ENCODE data around the gene IFIT1B. TPM values are rescaled to one million over a fixed set of nuclear protein-coding genes. Genes with fewer than 3 reads are reported as not detected.
"Not testable (repeated sequence)": the region's sequence is repeated elsewhere in the genome, so short reads cannot be mapped to it uniquely, and the experiment has no call there.

The IFIT1B gene
- total RNA-seq, 1 donor: 0.10 TPM

DNA sequence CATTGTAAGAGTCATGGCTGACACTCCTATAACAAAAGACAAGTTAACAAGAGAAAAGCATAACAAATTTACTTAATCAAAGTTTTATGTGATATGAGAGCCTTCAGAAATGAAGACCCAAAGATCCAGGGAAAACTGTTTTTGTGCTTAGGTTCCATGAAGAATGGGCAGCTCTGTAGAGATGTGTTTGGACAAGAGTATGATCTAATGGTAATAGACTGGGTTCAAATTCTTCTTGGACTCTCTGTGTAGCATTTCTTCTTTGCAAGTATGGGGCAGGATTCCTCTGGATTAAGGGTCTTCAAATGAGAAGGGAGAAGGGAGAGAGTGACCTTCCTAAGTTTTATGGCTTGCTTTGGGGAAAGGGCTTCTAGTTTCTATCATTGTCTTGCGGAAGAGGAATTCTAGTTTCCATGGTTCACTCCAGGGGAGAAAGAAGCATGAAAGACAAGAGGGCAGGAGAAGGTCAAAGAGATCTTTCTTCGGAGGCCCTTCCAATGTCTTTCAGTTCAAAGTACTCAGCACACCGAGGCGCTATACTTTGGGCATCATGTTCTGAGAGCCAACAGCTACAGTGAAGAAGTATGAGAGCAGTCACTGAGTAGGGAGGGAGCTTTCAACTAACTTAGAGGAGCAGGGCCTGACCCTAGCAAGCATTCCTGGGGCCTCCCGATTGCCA, 34.6 kb upstream of the IFIT1B start:
- Histone ChIP-seq H3K4me3 (ENCODE audit: low read length) (no peak overlapping the region), H3K4me1 (ENCODE audit: insufficient read depth, low read length) (peaks cover 27% of the 10 kb centered on the region), H3K9me3 (ENCODE audit: low read depth, low read length) (no peaks in the 10 kb centered on the region), H3K27me3 (ENCODE audit: insufficient read depth, low read length) (no peaks in the 10 kb centered on the region)

DNA sequence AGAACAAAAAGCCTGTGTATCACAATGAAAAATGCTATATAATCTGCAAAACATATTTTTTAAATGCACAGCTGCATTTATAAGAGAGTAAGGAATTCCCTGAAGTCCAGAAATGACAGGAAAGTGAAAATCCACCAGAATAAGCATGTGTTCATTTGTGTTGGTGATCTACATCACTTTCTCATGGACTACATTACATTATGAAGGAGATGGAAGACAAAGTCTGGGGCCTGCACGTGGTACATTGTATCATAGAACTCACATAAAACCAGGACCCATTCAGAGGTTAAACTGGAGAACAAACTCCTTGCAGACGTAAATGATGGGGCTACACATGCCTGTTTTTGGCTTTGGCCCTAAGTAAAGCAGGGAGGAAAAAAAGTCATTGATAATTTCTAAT, 33.7 kb upstream of the IFIT1B start:
- no peaks in the 10 kb centered on the region for H3K27me3 ChIP-seq (ENCODE audit: insufficient read depth, low read length)
- no peaks in the 10 kb centered on the region for H3K9me3 ChIP-seq (ENCODE audit: low read depth, low read length)
- no peak overlapping the region for H3K4me3 ChIP-seq (ENCODE audit: low read length)
- H3K4me1 ChIP-seq (ENCODE audit: insufficient read depth, low read length): peaks cover 32% of the 10 kb centered on the region

DNA sequence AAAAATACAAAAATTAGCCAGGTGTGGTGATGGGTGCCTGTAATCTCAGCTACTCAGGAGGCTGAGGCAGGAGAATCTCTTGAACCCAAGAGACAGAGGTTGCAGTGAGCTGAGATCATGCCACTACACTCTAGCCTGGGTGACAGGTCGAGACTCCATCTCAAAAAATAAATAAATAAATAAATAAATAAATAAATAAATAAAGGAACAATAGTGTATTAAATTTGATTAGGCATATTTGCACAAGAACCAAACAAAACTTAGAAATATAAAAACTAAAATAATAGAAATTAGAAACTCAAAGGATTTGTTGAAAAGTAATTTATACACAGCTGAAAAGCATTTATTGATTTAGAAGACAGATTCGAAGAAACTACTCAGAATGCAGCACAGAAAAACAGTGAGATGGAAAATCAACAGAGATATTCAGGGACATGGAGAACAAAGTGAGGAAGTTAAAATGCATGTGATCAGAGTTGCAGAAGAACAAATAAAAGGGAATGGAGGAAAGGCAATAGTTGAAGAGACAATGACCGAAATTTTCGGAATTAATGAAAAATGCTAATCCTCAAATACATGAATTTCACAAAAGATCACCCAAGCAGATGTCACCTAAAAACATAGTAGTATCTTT, 32.4 kb upstream of the IFIT1B start:
- Histone ChIP-seq H3K9me3 (ENCODE audit: low read depth, low read length) (no peaks in the 10 kb centered on the region), H3K27me3 (ENCODE audit: insufficient read depth, low read length) (no peaks in the 10 kb centered on the region), H3K4me1 (ENCODE audit: insufficient read depth, low read length) (peaks cover 37% of the 10 kb centered on the region), H3K4me3 (ENCODE audit: low read length) (no peak overlapping the region)

DNA sequence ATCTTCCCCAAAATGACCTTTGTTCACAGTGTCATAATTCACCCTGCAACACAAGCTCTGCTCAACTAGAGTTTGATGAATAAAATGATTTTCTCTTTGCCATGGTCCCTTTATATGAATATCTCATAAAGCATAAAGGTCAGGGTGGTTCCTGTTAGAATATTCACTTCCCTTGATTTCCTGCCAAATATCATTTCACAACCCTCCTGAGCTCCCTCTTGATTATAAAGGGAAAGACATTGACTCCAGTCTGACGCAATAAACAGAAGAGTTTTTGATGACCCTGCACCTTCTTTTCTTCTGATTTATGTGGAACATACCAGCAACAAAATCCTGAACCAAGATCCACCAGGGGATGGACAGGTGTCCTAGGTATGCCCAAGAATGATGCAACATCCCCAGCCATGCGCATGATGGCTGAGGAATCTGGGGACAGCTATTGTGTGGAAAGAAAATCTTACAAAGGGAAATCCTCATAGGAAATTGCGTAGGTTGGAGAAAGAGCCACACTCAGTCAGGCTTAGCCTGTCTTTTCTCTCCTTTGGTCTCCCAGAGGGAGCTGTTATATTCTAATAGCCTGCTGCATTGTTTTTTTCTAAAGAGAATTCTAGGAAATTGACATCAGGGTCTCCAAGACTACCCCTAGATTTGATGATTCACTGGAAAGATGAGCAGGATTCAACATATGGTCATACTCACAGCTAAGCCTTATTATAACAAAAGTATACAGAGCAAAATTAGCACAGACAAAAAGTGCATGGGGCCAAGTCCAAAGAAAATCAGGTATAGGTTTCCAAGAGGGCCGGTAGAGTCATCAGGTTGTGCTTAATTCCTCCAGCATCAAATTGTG, 31.2 kb upstream of the IFIT1B start:
- Histone ChIP-seq H3K27me3 (ENCODE audit: insufficient read depth, low read length) (no peaks in the 10 kb centered on the region), H3K4me1 (ENCODE audit: insufficient read depth, low read length) (peaks cover 47% of the 10 kb centered on the region), H3K9me3 (ENCODE audit: low read depth, low read length) (no peaks in the 10 kb centered on the region), H3K4me3 (ENCODE audit: low read length) (no peak overlapping the region)

DNA sequence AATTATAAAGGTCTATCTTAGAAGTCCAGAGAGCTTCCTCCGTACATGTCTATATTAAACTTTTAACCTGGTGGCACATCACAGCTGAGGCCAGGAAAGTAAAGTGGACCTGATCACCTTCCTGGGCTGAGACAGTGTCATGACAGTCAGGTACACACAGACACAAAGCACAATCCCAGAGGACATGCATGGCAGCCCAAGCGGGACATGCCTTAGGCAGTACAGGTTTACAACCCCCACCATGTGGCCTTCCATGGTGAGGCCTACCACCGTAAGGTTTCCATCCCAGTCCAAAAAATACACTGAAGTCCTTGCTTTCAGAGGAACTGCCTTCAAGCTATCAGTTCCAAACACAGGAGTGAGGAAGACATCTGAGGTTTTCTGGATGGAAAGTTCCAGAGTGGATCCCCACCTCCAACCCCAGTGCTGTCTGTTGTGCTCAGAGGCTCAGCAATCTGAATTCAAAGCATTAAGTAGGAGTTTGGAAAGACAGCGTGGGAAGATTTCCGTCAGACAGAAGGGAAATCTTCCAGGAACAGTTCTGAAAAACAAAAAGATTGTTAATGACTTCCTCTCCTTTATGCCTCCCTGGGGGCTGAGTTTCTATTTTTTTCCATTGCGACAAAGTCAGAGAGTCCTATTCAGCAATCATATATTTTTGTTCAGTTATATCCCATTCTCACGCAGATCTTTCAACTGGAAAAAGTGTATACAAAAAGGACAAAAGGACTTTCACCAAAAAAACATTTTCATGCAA, 30.0 kb upstream of the IFIT1B start:
- Histone ChIP-seq H3K4me3 (ENCODE audit: low read length) (no peak overlapping the region), H3K27me3 (ENCODE audit: insufficient read depth, low read length) (no peaks in the 10 kb centered on the region), H3K4me1 (ENCODE audit: insufficient read depth, low read length) (peaks cover 47% of the 10 kb centered on the region), H3K9me3 (ENCODE audit: low read depth, low read length) (no peaks in the 10 kb centered on the region)

DNA sequence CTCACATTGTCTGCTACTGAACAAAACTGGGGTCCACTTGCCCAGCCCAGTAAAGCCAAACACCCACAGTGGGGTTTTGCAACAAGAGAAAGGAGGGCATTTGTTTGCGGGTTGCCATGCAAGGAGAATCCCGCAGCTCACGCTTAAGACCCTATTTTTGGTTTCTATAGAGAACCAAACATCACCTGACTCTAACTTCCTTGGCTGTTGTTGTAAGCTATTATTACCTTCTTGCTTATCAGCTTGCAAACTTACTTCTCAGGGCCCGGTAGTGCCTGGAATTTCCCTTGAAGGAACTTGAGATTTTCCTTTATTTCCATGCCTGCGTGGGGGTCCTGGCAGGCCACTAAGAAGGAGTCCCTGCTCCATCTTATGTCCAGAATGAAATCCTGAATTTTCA, 29.4 kb upstream of the IFIT1B start:
- H3K9me3 ChIP-seq (ENCODE audit: low read depth, low read length): no peaks in the 10 kb centered on the region
- peaks cover 47% of the 10 kb centered on the region for H3K4me1 ChIP-seq (ENCODE audit: insufficient read depth, low read length)
- no peaks in the 10 kb centered on the region for H3K27me3 ChIP-seq (ENCODE audit: insufficient read depth, low read length)
- no peak overlapping the region for H3K4me3 ChIP-seq (ENCODE audit: low read length)

DNA sequence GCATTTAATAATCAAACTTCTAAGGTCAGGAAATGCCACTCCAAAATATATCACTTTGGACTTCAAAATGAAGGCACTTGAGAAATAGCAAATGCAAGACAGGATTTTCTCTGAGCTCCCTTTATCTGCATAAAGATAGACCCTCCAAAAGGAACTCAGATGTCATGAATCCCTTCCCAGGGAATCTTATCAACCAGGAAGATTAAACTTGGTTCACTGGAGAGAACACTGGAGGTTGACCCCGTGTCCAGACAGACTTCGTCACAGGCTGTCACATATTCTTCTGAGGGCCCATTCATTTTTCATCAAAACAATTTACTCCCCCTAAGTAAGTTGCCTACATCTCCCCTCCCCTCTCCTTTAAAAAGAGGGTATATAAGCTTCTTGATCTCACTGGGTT, 28.9 kb upstream of the IFIT1B start:
- Histone ChIP-seq H3K27me3 (ENCODE audit: insufficient read depth, low read length) (no peaks in the 10 kb centered on the region), H3K9me3 (ENCODE audit: low read depth, low read length) (no peaks in the 10 kb centered on the region), H3K4me3 (ENCODE audit: low read length) (no peak overlapping the region), H3K4me1 (ENCODE audit: insufficient read depth, low read length) (peaks cover 47% of the 10 kb centered on the region)

DNA sequence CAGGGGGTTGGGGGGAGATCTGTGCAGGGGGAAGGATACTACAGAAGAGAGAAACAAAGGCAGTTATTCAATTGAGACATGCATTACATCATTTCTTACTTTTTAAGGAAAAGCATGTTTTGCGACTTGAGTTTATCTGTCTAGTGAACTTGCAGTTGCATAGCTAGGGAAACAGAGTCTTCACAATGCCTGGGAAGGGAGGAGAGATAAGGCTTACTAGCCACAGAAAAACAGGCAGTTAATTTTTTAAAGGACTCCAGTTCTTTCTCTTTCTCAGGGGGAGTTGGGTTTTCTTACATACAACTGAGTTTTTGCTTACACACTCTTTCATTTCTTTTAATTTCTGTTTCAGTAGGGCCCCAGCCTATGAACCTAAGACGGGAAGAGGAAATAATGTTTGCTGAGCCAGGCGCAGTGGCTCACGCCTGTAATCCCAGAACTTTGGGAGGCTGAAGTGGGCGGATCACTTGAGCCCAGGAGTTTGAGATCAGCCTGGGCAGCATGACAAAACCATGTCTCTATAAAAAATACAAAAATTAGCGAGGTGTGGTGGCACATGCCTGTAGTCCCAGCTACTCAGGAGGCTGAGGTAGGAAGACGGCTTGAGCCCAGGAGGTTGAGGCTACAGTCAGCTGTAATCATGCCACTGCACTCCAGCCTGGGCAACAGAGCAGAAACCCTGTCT, 27.1 kb upstream of the IFIT1B start:
- H3K9me3 ChIP-seq (ENCODE audit: low read depth, low read length); H3K27me3 ChIP-seq (ENCODE audit: insufficient read depth, low read length); H3K4me3 ChIP-seq (ENCODE audit: low read length): not testable (repeated sequence)
- H3K4me1 ChIP-seq (ENCODE audit: insufficient read depth, low read length): peaks cover 45% of the 10 kb centered on the region

DNA sequence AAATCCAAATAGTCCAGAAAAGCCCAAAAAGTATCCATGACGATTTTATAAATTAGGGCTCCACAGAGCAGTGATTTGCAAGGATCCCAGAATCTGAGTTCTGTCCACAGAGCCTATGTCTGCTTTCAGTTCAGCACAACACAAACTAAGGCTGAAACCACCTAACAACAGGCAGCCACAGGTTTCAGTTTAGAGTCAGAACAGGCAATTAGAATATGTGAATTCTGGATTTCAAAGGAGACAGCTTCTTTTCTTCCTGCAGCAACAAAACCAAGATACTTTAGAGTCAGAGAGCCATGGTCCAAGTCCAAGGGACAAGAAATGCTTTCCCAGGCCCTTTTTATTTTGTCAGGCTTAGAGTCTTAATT, 26.5 kb upstream of the IFIT1B start:
- peaks cover 39% of the 10 kb centered on the region for H3K4me1 ChIP-seq (ENCODE audit: insufficient read depth, low read length)
- H3K9me3 ChIP-seq (ENCODE audit: low read depth, low read length): no peaks in the 10 kb centered on the region
- H3K27me3 ChIP-seq (ENCODE audit: insufficient read depth, low read length): no peaks in the 10 kb centered on the region
- no peak overlapping the region for H3K4me3 ChIP-seq (ENCODE audit: low read length)

DNA sequence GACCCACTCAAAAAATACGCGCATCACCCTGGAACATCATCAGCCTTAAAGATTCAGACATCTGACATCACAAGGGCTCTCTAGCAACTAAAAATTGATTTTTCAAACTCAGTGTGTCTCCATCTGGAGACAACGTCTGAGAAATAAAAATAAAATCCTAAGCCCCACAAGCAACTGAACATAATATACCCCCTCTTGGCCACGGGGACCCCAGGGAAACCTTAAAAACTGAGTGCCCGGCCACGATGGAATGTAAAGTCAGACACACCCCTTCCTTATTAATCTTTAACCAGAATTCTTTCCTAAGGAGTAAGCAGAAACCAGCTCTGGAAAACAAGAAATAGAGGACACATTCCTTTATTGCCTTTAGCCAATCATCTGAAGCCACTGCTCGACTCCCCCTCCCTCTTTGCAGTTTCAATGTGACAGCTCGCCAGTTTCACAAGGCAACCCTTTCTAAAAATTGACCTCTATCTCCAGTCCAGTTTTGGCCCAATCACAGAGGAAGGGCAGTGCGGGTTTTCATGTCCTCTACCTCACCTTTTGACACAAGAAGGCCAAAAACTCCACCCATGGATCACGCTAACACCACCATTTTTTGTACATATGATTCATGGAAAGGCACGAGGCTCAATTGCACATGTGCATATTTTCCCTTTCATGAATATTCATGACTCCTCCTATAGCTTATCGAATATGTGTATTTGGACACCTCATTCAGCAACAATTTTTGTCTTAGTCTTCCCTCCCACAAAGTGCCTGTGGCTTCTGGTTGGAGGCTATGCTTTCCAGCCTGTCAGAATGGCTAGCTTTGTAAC, 25.9 kb upstream of the IFIT1B start:
- no peaks in the 10 kb centered on the region for H3K27me3 ChIP-seq (ENCODE audit: insufficient read depth, low read length)
- no peaks in the 10 kb centered on the region for H3K9me3 ChIP-seq (ENCODE audit: low read depth, low read length)
- H3K4me3 ChIP-seq (ENCODE audit: low read length): no peak overlapping the region
- H3K4me1 ChIP-seq (ENCODE audit: insufficient read depth, low read length): peaks cover 33% of the 10 kb centered on the region

DNA sequence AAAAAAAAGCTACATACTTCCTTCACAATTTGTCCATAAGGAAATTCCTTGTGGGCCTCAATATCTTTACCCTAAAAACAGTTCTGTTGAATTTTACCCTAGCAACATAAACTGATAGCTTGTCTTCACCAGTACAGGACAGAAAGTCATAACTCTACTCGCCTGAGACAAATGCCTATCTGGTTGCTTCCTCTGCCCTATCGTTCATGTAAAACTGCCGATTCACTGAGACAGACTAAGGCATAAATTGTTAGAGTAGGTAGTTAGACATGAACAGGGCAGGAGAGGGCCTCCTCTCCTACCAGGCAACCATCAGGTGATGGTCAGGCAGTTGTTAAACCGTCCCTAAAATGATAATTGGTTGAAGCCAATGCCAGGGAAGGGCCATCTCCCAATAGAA, 25.1 kb upstream of the IFIT1B start:
- H3K4me1 ChIP-seq (ENCODE audit: insufficient read depth, low read length): peaks cover 25% of the 10 kb centered on the region
- H3K27me3 ChIP-seq (ENCODE audit: insufficient read depth, low read length): no peaks in the 10 kb centered on the region
- no peaks in the 10 kb centered on the region for H3K9me3 ChIP-seq (ENCODE audit: low read depth, low read length)
- no peak overlapping the region for H3K4me3 ChIP-seq (ENCODE audit: low read length)

DNA sequence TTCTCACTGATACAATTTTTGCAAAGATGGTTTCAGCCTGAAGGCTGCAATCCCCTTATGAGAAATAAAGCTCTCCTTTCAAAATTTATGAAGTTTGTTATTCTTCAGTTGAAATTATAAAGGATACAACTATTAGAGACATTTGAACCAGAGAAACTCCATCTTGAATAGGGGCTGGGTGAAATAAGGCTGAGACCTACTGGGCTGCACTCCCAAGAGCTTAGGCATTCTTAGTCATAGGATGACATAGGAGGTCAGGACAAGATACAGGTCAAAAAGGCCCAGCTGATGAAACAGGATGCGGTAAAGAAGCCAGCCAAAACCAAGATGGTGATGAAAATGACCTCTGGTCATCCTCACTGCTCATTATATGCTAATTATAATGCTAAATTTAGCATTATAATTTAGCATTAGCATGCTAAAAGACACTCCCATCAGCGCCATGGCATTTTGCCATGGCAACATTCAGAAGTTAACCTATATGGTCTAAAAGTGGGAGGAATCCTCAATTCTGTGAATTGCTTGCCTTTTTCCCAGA, 22.4 kb upstream of the IFIT1B start:
- H3K9me3 ChIP-seq (ENCODE audit: low read depth, low read length): no peaks in the 10 kb centered on the region
- peaks cover 10% of the 10 kb centered on the region for H3K4me1 ChIP-seq (ENCODE audit: insufficient read depth, low read length)

DNA sequence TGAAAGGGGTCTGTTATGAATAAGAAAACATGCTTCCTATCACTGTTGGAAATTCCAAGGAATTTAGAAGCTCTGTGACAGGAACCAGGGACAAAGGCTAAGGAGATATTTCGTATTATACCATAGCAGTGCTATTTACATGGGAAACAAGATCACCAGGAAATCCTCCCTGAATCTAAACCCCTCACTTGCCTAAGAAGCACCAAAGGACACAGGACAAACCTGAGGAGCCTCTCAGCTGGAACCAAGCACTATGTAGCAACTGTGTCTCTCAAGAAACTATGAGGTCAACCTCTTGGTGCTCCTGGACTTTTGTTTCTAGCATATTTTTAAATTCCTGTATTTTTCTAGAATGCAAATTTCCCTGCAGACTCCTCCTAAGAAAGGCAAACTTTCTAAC, 20.8 kb upstream of the IFIT1B start:
- no peaks in the 10 kb centered on the region for H3K4me1 ChIP-seq (ENCODE audit: insufficient read depth, low read length)
- no peak overlapping the region for H3K4me3 ChIP-seq (ENCODE audit: low read length)
- no peaks in the 10 kb centered on the region for H3K9me3 ChIP-seq (ENCODE audit: low read depth, low read length)
- no peaks in the 10 kb centered on the region for H3K27me3 ChIP-seq (ENCODE audit: insufficient read depth, low read length)

More for the DNA sequence above, 22.4 kb upstream of the IFIT1B start:
- Histone ChIP-seq H3K27me3 (ENCODE audit: insufficient read depth, low read length) (no peaks in the 10 kb centered on the region), H3K4me3 (ENCODE audit: low read length) (no peak overlapping the region)

DNA sequence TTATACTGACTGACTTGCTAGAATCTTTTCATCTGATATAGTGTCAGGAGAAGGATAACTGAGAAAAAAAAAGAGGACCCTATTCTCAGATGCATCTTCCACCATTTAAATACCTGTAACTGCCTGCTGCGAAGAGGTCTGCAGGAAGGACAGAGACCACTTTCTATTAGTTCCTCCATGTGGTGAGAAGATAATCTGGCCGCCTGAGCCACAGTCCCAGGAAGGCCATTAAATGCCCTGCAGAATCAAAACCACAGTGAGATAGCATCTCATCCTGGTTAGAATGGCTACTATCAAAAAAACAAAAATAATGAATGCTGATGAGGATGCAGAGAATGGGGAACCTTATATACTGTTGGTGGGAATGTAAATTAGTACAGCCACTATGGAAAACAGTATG, 19.9 kb upstream of the IFIT1B start:
- no peaks in the 10 kb centered on the region for H3K4me1 ChIP-seq (ENCODE audit: insufficient read depth, low read length)
- H3K27me3 ChIP-seq (ENCODE audit: insufficient read depth, low read length): no peaks in the 10 kb centered on the region
- H3K9me3 ChIP-seq (ENCODE audit: low read depth, low read length): no peaks in the 10 kb centered on the region
- no peak overlapping the region for H3K4me3 ChIP-seq (ENCODE audit: low read length)

Data from mononuclear cell (primary cell).